ENCODE data around the gene DBP.
A peak's percentile ranks its signal among the peaks of the same experiment; 100 is the strongest.

DBP gene

GRCh38 chr19:48595171-48595570, 42.0 kb downstream of the DBP start:
- Histone ChIP-seq H3K9me3 (no peaks in the 10 kb centered on the region), H3K4me1 (no peaks in the 10 kb centered on the region), H3K36me3 (no peaks in the 10 kb centered on the region), H3K27ac (no peak overlapping the region), H3K27me3 (peaks cover 0 to 45% of the 10 kb centered on the region in 2 donors), H3K4me3 (no peak overlapping the region)
- TF ChIP-seq CTCF (IDR thresholded peaks at IDR 0.05): no peak
- DNase-seq: no peak
- intact Hi-C loops (cut with DNase I; ENCODE audit: low total_unique reads): no loop called here

GRCh38 chr19:48591021-48591420, 46.2 kb downstream of the DBP start:
- Histone ChIP-seq H3K27ac (no peak overlapping the region), H3K36me3 (no peaks in the 10 kb centered on the region), H3K4me1 (peaks cover 0 to 9% (median 4%) of the 10 kb centered on the region in 4 donors), H3K9me3 (no peaks in the 10 kb centered on the region), H3K27me3 (peaks cover 0 to 32% of the 10 kb centered on the region in 2 donors), H3K4me3 (no peak overlapping the region)
- intact Hi-C loops (cut with DNase I; ENCODE audit: low total_unique reads): no loop called here
- no peak for DNase-seq
- no peak for TF ChIP-seq CTCF (IDR thresholded peaks at IDR 0.05)

- Histone ChIP-seq H3K4me1 (peaks cover 0 to 11% (median 4%) of the 10 kb centered on the region in 4 donors), H3K4me3 (peak overlapping the region; percentile 27 to 33), H3K27me3 (peaks cover 0 to 35% of the 10 kb centered on the region in 2 donors), H3K27ac (no peak overlapping the region), H3K36me3 (no peaks in the 10 kb centered on the region), H3K9me3 (no peaks in the 10 kb centered on the region)
- DNase-seq: peak; percentile 81 to 89
- peak; percentile 79 to 87 for TF ChIP-seq CTCF (IDR thresholded peaks at IDR 0.05)
- intact Hi-C loops (cut with DNase I; ENCODE audit: low total_unique reads): no loop called here
Measured at GRCh38 chr19:48588670-48589401, 48.3 kb downstream of the DBP start.

GRCh38 chr19:48587387-48587786, 49.8 kb downstream of the DBP start:
- DNase-seq: no peak
- no peak for TF ChIP-seq CTCF (IDR thresholded peaks at IDR 0.05)
- H3K4me3 ChIP-seq: no peak overlapping the region
- H3K27me3 ChIP-seq: peaks cover 0 to 35% of the 10 kb centered on the region in 2 donors
- intact Hi-C loops (cut with DNase I; ENCODE audit: low total_unique reads): no loop called here
- peaks cover 0 to 11% (median 4%) of the 10 kb centered on the region in 4 donors for H3K4me1 ChIP-seq
- no peak overlapping the region for H3K27ac ChIP-seq
- no peaks in the 10 kb centered on the region for H3K36me3 ChIP-seq
- H3K9me3 ChIP-seq: no peaks in the 10 kb centered on the region

GRCh38 chr19:48582168-48582567, 55.0 kb downstream of the DBP start:
- Histone ChIP-seq H3K27ac (no peak overlapping the region), H3K4me1 (peaks cover 0 to 4% (median 0%) of the 10 kb centered on the region in 4 donors), H3K27me3 (peaks cover 0 to 26% of the 10 kb centered on the region in 2 donors), H3K36me3 (no peaks in the 10 kb centered on the region), H3K4me3 (no peak overlapping the region), H3K9me3 (no peaks in the 10 kb centered on the region)
- DNase-seq: no peak
- intact Hi-C loops (cut with DNase I; ENCODE audit: low total_unique reads): loop anchor here (5.0 kb wide), 1 partner anchor 90 kb away; no protein-coding TSS in a partner anchor
- no peak for TF ChIP-seq CTCF (IDR thresholded peaks at IDR 0.05)

Measured in tibial artery (tissue), 4 donors.